Nephron progenitor cell (in vitro differentiated cells): ENCODE data around the gene MCIDAS.

ENCODE experiments used
- DNase-seq: peaks from one replicate; pipeline ENCODE4 v3.0.0; 2021
- H3K27ac Mint-ChIP-seq: 2 replicates; pipeline ENCODE4 v1.8.0; 2021; ENCODE audit warnings: mild to moderate bottlenecking, moderate library complexity, mixed read lengths
- H3K27me3 Mint-ChIP-seq: 2 replicates; pipeline ENCODE4 v1.8.0; 2021; ENCODE audit warnings: mild to moderate bottlenecking, low read depth, mixed read lengths; ENCODE audit not compliant: poor library complexity
- H3K36me3 Mint-ChIP-seq: 2 replicates; pipeline ENCODE4 v1.8.0; 2021; ENCODE audit warnings: low read depth, mixed read lengths
- H3K4me1 Mint-ChIP-seq: 2 replicates; pipeline ENCODE4 v1.8.0; 2021; ENCODE audit warnings: mixed read lengths
- H3K4me3 Mint-ChIP-seq: 2 replicates; pipeline ENCODE4 v1.8.0; 2021; ENCODE audit warnings: mild to moderate bottlenecking, moderate library complexity, mixed read lengths
- H3K9me3 Mint-ChIP-seq: 2 replicates; pipeline ENCODE4 v1.8.0; 2021; ENCODE audit warnings: mild to moderate bottlenecking, moderate library complexity, mixed read lengths
- CTCF ChIP-seq: fragments of 200-600 bp; sonication (generic); IDR thresholded peaks from 2 replicates; pipeline ENCODE4 v1.5.0; 2021; ENCODE audit warnings: antibody characterized with exemption

MCIDAS gene

GRCh38 chr5:55172937-55173686 lies 54.0 kb downstream of the MCIDAS start, which contains the start of gene CDC20B:
Gene CDC20B, minus strand, starts transcription at chr5:55173177. Its CDS starts 177 bp downstream, at chr5:55173000.
- peak; percentile 89 for DNase-seq
- no peak within 1 kb of the TSS for H3K27ac Mint-ChIP-seq
- H3K36me3 Mint-ChIP-seq = no peaks in the 10 kb centered on the region
- no peaks in the 10 kb centered on the region for H3K9me3 Mint-ChIP-seq
- no peak for TF ChIP-seq CTCF
- H3K27me3 Mint-ChIP-seq = peaks cover 79% of the 10 kb centered on the region
- H3K4me3 Mint-ChIP-seq = peak within 1 kb of the TSS; percentile 87
- H3K4me1 Mint-ChIP-seq = peaks cover 30% of the 10 kb centered on the region

- Mint-ChIP-seq H3K4me1 (peaks cover 30% of the 10 kb centered on the region), H3K4me3 (peak overlapping the region; percentile 87), H3K27ac (no peak overlapping the region), H3K27me3 (peaks cover 71% of the 10 kb centered on the region), H3K36me3 (no peaks in the 10 kb centered on the region), H3K9me3 (no peaks in the 10 kb centered on the region)
- peak; percentile 49 for DNase-seq
- TF ChIP-seq CTCF = peak; percentile 80
Measured at GRCh38 chr5:55172051-55172899, 54.8 kb downstream of the MCIDAS start.

- no peak overlapping the region for H3K4me3 Mint-ChIP-seq
- peaks cover 26% of the 10 kb centered on the region for H3K4me1 Mint-ChIP-seq
- no peaks in the 10 kb centered on the region for H3K9me3 Mint-ChIP-seq
- H3K27ac Mint-ChIP-seq = no peak overlapping the region
- TF ChIP-seq CTCF = no peak
- H3K27me3 Mint-ChIP-seq = peaks cover 62% of the 10 kb centered on the region
- DNase-seq = no peak
- H3K36me3 Mint-ChIP-seq = no peaks in the 10 kb centered on the region
Measured at GRCh38 chr5:55171471-55171870, 55.6 kb downstream of the MCIDAS start.
